ENCODE data around the gene TBC1D10A. TPM values are rescaled to one million over a fixed set of nuclear protein-coding genes. Genes with fewer than 3 reads are reported as not detected.

The TBC1D10A gene
- polyA plus RNA-seq, 1 of the 3 experiments (the other 2 are of a cell fraction) = 15.3 TPM

- ChIA-PET CTCF (interaction anchor here (1.3 to 1.4 kb wide), 2 partner anchors 61 kb away, joined by 3 to 4 read pairs; no protein-coding TSS in a partner anchor), POLR2A (no interaction called here)
- Histone ChIP-seq H3K9me2 (no peaks in the 10 kb centered on the region), H3K4me2 (no peak overlapping the region), H3K4me1 (ENCODE audit: control insufficient read depth in 1 of 2, insufficient read depth in 2 of 2, low read depth in 1 of 2, low read length in 1 of 2) (no peaks in the 10 kb centered on the region), H3K4me3 (ENCODE audit: low read depth in 2 of 2, low read length in 1 of 2) (no peak overlapping the region), H3K27ac (ENCODE audit: low read depth in 2 of 2, low read length in 1 of 2) (no peak overlapping the region), H3F3A (replicated peaks; ENCODE audit: insufficient read depth) (peaks cover 4% of the 10 kb centered on the region), H4K20me1 (ENCODE audit: insufficient read depth) (peaks cover 42% of the 10 kb centered on the region), H3K27me3 (ENCODE audit: insufficient read depth) (no peaks in the 10 kb centered on the region), H2AFZ (ENCODE audit: low read depth) (no peak overlapping the region), H3K9me3 (no peaks in the 10 kb centered on the region), H3K79me2 (ENCODE audit: insufficient read depth) (peaks cover 66% of the 10 kb centered on the region), H3K9ac (no peak overlapping the region), H3K36me3 (replicated peaks in 1 of 2; ENCODE audit: control insufficient read depth in 1 of 2, insufficient read depth in 2 of 2, low read length in 1 of 2) (peaks cover 64 to 77% of the 10 kb centered on the region in 2 experiments)
- 81% methylated on average over 4 of the region's 4 CpGs for WGBS (ENCODE audit: low lambda C conversion rate)
- DNase-seq = no peak
- TF ChIP-seq, protein P1, sequence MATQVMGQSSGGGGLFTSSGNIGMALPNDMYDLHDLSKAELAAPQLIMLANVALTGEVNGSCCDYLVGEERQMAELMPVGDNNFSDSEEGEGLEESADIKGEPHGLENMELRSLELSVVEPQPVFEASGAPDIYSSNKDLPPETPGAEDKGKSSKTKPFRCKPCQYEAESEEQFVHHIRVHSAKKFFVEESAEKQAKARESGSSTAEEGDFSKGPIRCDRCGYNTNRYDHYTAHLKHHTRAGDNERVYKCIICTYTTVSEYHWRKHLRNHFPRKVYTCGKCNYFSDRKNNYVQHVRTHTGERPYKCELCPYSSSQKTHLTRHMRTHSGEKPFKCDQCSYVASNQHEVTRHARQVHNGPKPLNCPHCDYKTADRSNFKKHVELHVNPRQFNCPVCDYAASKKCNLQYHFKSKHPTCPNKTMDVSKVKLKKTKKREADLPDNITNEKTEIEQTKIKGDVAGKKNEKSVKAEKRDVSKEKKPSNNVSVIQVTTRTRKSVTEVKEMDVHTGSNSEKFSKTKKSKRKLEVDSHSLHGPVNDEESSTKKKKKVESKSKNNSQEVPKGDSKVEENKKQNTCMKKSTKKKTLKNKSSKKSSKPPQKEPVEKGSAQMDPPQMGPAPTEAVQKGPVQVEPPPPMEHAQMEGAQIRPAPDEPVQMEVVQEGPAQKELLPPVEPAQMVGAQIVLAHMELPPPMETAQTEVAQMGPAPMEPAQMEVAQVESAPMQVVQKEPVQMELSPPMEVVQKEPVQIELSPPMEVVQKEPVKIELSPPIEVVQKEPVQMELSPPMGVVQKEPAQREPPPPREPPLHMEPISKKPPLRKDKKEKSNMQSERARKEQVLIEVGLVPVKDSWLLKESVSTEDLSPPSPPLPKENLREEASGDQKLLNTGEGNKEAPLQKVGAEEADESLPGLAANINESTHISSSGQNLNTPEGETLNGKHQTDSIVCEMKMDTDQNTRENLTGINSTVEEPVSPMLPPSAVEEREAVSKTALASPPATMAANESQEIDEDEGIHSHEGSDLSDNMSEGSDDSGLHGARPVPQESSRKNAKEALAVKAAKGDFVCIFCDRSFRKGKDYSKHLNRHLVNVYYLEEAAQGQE (IDR thresholded peaks at IDR 0.05; ENCODE audit: low read depth, low read length) = no peak
- TF ChIP-seq FOSL2 (IDR thresholded peaks at IDR 0.05; ENCODE audit: borderline replicate concordance, low read depth) (no peak), IRF3 (IDR thresholded peaks at IDR 0.05; ENCODE audit: low read depth, low read length) (no peak), RFX5 (IDR thresholded peaks at IDR 0.05; ENCODE audit: low read length) (no peak), RXRA (IDR thresholded peaks at IDR 0.05; ENCODE audit: borderline replicate concordance, low read depth) (no peak), FOXJ3 (CRISPR knock-in tag; IDR thresholded peaks at IDR 0.05) (no peak), USF2 (IDR thresholded peaks at IDR 0.05; ENCODE audit: borderline replicate concordance, low read depth, low read length) (no peak), EZH2phosphoT487 (IDR thresholded peaks at IDR 0.05; ENCODE audit: borderline replicate concordance, low read depth) (no peak), POLR2AphosphoS5 (IDR thresholded peaks at IDR 0.05; ENCODE audit: low read depth, low read length) (no peak), JUND (IDR thresholded peaks at IDR 0.05) (no peak), TEAD4 (IDR thresholded peaks at IDR 0.05; ENCODE audit: borderline replicate concordance, insufficient read depth) (no peak), GATA2 (CRISPR knock-in tag; IDR thresholded peaks at IDR 0.05) (no peak), FOXM1 (IDR thresholded peaks at IDR 0.05; ENCODE audit: low read depth) (no peak), NFIC (IDR thresholded peaks at IDR 0.05; ENCODE audit: borderline replicate concordance) (no peak)
- TF ChIP-seq, protein P2, sequence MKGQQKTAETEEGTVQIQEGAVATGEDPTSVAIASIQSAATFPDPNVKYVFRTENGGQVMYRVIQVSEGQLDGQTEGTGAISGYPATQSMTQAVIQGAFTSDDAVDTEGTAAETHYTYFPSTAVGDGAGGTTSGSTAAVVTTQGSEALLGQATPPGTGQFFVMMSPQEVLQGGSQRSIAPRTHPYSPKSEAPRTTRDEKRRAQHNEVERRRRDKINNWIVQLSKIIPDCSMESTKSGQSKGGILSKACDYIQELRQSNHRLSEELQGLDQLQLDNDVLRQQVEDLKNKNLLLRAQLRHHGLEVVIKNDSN (IDR thresholded peaks at IDR 0.05; ENCODE audit: borderline replicate concordance, low read depth) = no peak
- TF ChIP-seq, protein P3, sequence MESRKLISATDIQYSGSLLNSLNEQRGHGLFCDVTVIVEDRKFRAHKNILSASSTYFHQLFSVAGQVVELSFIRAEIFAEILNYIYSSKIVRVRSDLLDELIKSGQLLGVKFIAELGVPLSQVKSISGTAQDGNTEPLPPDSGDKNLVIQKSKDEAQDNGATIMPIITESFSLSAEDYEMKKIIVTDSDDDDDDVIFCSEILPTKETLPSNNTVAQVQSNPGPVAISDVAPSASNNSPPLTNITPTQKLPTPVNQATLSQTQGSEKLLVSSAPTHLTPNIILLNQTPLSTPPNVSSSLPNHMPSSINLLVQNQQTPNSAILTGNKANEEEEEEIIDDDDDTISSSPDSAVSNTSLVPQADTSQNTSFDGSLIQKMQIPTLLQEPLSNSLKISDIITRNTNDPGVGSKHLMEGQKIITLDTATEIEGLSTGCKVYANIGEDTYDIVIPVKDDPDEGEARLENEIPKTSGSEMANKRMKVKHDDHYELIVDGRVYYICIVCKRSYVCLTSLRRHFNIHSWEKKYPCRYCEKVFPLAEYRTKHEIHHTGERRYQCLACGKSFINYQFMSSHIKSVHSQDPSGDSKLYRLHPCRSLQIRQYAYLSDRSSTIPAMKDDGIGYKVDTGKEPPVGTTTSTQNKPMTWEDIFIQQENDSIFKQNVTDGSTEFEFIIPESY (IDR thresholded peaks at IDR 0.05; ENCODE audit: borderline replicate concordance, low read depth) = no peak
Measured at GRCh38 chr22:30348809-30349208, 22.1 kb upstream of the TBC1D10A start.
